Neural cell (in vitro differentiated cells): ENCODE data around the gene OTUD7B. TPM values are rescaled to one million over a fixed set of nuclear protein-coding genes. Genes with fewer than 3 reads are reported as not detected.

Source experiments
- H2AFZ ChIP-seq: fragments of 200-600, 300-800 bp; sonication (generic), shearing (Covaris generic); 2 replicates; pipeline ENCODE4 v1.6.0; 2014; ENCODE audit warnings: low read depth, mild to moderate bottlenecking, antibody characterized with exemption, low read length, moderate library complexity
- H3F3A ChIP-seq: fragments of 200-600 bp; shearing (Covaris generic); 2 replicates; pipeline ENCODE4 v1.6.1; 2016; ENCODE audit warnings: mild to moderate bottlenecking, moderate library complexity, mixed read lengths, antibody characterized with exemption, low read length; ENCODE audit not compliant: insufficient read depth, poor library complexity, severe bottlenecking
- H3K27ac ChIP-seq: fragments of 200-600, 300-800 bp; sonication (generic), shearing (Covaris generic); 2 replicates; pipeline ENCODE4 v1.5.1; 2014; ENCODE audit warnings: mild to moderate bottlenecking, low read length, moderate library complexity
- H3K27me3 ChIP-seq: fragments of 300-800, 200-600 bp; sonication (generic), shearing (Covaris generic); 2 replicates; pipeline ENCODE4 v1.6.0; 2014; ENCODE audit warnings: mild to moderate bottlenecking, low read depth, low read length, moderate library complexity; ENCODE audit not compliant: insufficient read depth
- H3K36me3 ChIP-seq: fragments of 300-800, 200-600 bp; sonication (generic), shearing (Covaris generic); 2 replicates; pipeline ENCODE4 v1.5.1; 2014; ENCODE audit warnings: mild to moderate bottlenecking, antibody characterized with exemption, low read length, moderate library complexity; ENCODE audit not compliant: insufficient read depth
- H3K4me2 ChIP-seq: fragments of 300-800, 200-600 bp; sonication (generic), shearing (Covaris generic); 2 replicates; pipeline ENCODE4 v1.6.0; 2014; ENCODE audit warnings: mild to moderate bottlenecking, low read length
- H3K4me3 ChIP-seq: fragments of 300-800, 200-600 bp; sonication (generic), shearing (Covaris generic); 2 replicates; pipeline ENCODE4 v1.5.1; 2014; ENCODE audit warnings: mild to moderate bottlenecking, low read length, moderate library complexity
- H3K79me2 ChIP-seq: fragments of 200-600 bp; shearing (Covaris generic); replicated peaks from 2 replicates; pipeline ENCODE4 v1.6.0; 2014; ENCODE audit warnings: mild to moderate bottlenecking, low read length, moderate library complexity; ENCODE audit not compliant: insufficient read depth
- H3K9ac ChIP-seq: fragments of 300-800, 200-600 bp; sonication (generic), shearing (Covaris generic); 2 replicates; pipeline ENCODE4 v1.6.1; 2016; ENCODE audit warnings: mild to moderate bottlenecking, low read length, mixed read lengths
- H3K9me2 ChIP-seq: fragments of 200-600 bp; shearing (Covaris generic); 2 replicates; pipeline ENCODE4 v1.6.1; 2016; ENCODE audit warnings: mild to moderate bottlenecking, low read length, mixed read lengths; ENCODE audit not compliant: insufficient read depth
- H3K9me3 ChIP-seq: fragments of 200-600, 300-800 bp; sonication (generic), shearing (Covaris generic); 2 replicates; pipeline ENCODE4 v1.6.1; 2016; ENCODE audit warnings: mild to moderate bottlenecking, mixed run types, low read length, moderate library complexity, mixed read lengths
- H4K20me1 ChIP-seq: fragments of 200-600 bp; shearing (Covaris generic); 2 replicates; pipeline ENCODE4 v1.6.1; 2016; ENCODE audit warnings: mild to moderate bottlenecking, mixed run types; ENCODE audit not compliant: insufficient read depth
- EP300 ChIP-seq: fragments of 450-650 bp; conservative IDR thresholded peaks from 2 replicates; pipeline ENCODE4 v1.6.1; 2014; ENCODE audit warnings: antibody characterized with exemption, mild to moderate bottlenecking, moderate library complexity; ENCODE audit not compliant: poor library complexity, severe bottlenecking
- EZH2 ChIP-seq: fragments of 200-600, 300-800 bp; shearing (Covaris generic), sonication (generic); IDR thresholded peaks from 2 replicates; pipeline ENCODE4 v1.6.1; 2014; ENCODE audit warnings: antibody characterized with exemption, low read length, borderline replicate concordance, mild to moderate bottlenecking; ENCODE audit not compliant: insufficient read depth, poor library complexity, severe bottlenecking
- MXI1 ChIP-seq: fragments of 450-650 bp; conservative IDR thresholded peaks from 2 replicates; pipeline ENCODE4 v1.6.1; 2014; ENCODE audit warnings: antibody characterized with exemption, mild to moderate bottlenecking; ENCODE audit not compliant: poor library complexity, severe bottlenecking
- POLR2AphosphoS5 ChIP-seq: IDR thresholded peaks from 2 replicates; pipeline ENCODE4 v1.6.1; 2012
- RAD21 ChIP-seq: fragments of 450-650 bp; conservative IDR thresholded peaks from 2 replicates; pipeline ENCODE4 v1.6.1; 2014; ENCODE audit warnings: antibody characterized with exemption, mild to moderate bottlenecking, moderate library complexity
- SMC3 ChIP-seq: fragments of 450-650 bp; conservative IDR thresholded peaks from 2 replicates; pipeline ENCODE4 v1.6.1; 2014; ENCODE audit warnings: antibody characterized with exemption, mild to moderate bottlenecking, moderate library complexity; ENCODE audit not compliant: poor library complexity
- TAF1 ChIP-seq: IDR thresholded peaks from 2 replicates; pipeline ENCODE4 v1.6.1; 2012; ENCODE audit warnings: low read depth
- polyA plus RNA-seq: library from polyadenylated mRNA; depleted of rRNA; stranded (reverse); fragments of >200 nt; gene quantifications from 2 replicates; pipeline ENCODE4 v1.2.3, GENCODE V29; 2014
- TF ChIP-seq, protein P1 (sequence below): IDR thresholded peaks from 2 replicates; pipeline ENCODE4 v1.6.1; 2012; ENCODE audit warnings: borderline replicate concordance
- TF ChIP-seq, protein P2 (sequence below): fragments of 450-650 bp; IDR thresholded peaks from 2 replicates; pipeline ENCODE4 v1.5.1; 2014; ENCODE audit warnings: antibody characterized with exemption, mild to moderate bottlenecking, moderate library complexity; ENCODE audit not compliant: poor library complexity, severe bottlenecking

The OTUD7B gene
- polyA plus RNA-seq, 1 donor from 2014 or later: 2.1 TPM

DNA sequence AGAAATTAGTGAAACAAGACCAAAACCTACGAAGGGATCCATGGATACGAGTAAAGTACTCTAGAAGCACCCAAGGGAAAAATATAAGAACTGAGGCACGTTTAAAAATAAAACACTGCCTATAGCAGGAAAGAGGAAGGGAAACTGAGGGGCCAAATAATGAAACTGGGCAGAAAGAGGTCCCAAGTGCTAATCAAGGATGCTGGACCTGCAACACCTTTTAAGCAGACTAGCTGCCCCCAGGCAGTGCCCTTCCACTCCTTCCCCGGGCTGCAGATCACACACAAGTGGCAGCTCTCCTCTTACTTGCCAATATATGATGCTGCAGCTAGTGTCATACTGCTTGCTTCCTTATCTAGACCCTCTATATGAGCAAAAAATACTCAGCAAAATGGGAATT is 7.6 kb upstream of the OTUD7B start:
- TF ChIP-seq EP300 (no peak), EZH2 (no peak), POLR2AphosphoS5 (no peak), SMC3 (no peak), RAD21 (no peak), MXI1 (no peak), TAF1 (no peak)
- TF ChIP-seq, protein P1, sequence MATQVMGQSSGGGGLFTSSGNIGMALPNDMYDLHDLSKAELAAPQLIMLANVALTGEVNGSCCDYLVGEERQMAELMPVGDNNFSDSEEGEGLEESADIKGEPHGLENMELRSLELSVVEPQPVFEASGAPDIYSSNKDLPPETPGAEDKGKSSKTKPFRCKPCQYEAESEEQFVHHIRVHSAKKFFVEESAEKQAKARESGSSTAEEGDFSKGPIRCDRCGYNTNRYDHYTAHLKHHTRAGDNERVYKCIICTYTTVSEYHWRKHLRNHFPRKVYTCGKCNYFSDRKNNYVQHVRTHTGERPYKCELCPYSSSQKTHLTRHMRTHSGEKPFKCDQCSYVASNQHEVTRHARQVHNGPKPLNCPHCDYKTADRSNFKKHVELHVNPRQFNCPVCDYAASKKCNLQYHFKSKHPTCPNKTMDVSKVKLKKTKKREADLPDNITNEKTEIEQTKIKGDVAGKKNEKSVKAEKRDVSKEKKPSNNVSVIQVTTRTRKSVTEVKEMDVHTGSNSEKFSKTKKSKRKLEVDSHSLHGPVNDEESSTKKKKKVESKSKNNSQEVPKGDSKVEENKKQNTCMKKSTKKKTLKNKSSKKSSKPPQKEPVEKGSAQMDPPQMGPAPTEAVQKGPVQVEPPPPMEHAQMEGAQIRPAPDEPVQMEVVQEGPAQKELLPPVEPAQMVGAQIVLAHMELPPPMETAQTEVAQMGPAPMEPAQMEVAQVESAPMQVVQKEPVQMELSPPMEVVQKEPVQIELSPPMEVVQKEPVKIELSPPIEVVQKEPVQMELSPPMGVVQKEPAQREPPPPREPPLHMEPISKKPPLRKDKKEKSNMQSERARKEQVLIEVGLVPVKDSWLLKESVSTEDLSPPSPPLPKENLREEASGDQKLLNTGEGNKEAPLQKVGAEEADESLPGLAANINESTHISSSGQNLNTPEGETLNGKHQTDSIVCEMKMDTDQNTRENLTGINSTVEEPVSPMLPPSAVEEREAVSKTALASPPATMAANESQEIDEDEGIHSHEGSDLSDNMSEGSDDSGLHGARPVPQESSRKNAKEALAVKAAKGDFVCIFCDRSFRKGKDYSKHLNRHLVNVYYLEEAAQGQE: no peak
- TF ChIP-seq, protein P2, sequence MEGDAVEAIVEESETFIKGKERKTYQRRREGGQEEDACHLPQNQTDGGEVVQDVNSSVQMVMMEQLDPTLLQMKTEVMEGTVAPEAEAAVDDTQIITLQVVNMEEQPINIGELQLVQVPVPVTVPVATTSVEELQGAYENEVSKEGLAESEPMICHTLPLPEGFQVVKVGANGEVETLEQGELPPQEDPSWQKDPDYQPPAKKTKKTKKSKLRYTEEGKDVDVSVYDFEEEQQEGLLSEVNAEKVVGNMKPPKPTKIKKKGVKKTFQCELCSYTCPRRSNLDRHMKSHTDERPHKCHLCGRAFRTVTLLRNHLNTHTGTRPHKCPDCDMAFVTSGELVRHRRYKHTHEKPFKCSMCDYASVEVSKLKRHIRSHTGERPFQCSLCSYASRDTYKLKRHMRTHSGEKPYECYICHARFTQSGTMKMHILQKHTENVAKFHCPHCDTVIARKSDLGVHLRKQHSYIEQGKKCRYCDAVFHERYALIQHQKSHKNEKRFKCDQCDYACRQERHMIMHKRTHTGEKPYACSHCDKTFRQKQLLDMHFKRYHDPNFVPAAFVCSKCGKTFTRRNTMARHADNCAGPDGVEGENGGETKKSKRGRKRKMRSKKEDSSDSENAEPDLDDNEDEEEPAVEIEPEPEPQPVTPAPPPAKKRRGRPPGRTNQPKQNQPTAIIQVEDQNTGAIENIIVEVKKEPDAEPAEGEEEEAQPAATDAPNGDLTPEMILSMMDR: no peak
- Histone ChIP-seq H3K9ac (no peak overlapping the region), H3K27ac (no peak overlapping the region), H3K27me3 (no peaks in the 10 kb centered on the region), H4K20me1 (no peaks in the 10 kb centered on the region), H3K9me3 (no peaks in the 10 kb centered on the region), H3K36me3 (no peaks in the 10 kb centered on the region), H3K4me2 (no peak overlapping the region), H3K9me2 (no peaks in the 10 kb centered on the region), H3K4me3 (no peak overlapping the region), H2AFZ (no peak overlapping the region), H3K79me2 (no peaks in the 10 kb centered on the region), H3F3A (no peaks in the 10 kb centered on the region)

DNA sequence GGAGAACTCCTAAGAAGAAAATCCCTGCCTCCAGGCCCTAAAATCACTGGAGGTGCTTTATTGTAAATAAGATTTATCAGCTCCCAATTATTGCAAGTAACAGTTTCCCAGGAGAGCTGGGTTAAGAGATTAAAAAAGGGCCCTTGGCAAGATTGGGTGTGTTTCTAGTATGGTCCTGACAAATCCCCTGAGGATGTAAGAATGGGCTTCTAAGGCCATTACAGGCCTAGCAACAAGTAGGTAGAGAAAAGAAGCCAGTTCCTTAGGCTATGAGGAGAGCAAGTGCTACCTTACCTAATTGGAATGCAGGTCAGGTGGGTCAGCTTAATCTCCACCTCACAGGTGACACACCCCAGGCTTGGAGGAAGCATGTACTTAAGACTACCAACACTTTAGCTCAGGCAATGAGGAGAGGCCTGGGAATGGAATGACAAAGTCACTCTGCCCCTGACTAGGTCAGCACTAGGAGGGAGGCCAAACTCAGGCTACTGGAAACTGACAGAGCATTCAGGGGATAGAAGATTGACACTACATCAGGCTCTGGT is 6.8 kb upstream of the OTUD7B start:
- Histone ChIP-seq H3K27ac (no peak overlapping the region), H3K9ac (no peak overlapping the region), H3K9me2 (no peaks in the 10 kb centered on the region), H2AFZ (no peak overlapping the region), H3K4me2 (no peak overlapping the region), H3K27me3 (no peaks in the 10 kb centered on the region), H3K36me3 (no peaks in the 10 kb centered on the region), H3F3A (no peaks in the 10 kb centered on the region), H4K20me1 (no peaks in the 10 kb centered on the region), H3K79me2 (no peaks in the 10 kb centered on the region), H3K4me3 (no peak overlapping the region), H3K9me3 (no peaks in the 10 kb centered on the region)
- TF ChIP-seq RAD21 (no peak), EP300 (no peak), MXI1 (no peak), SMC3 (no peak), EZH2 (no peak), POLR2AphosphoS5 (no peak), TAF1 (no peak)
- TF ChIP-seq, protein P1: no peak
- TF ChIP-seq, protein P2: no peak
